Measurements from ENCODE around the gene DOCK7. TPM values are rescaled to one million over a fixed set of nuclear protein-coding genes. Genes with fewer than 3 reads are reported as not detected.
A peak's percentile ranks its signal among the peaks of the same experiment; 100 is the strongest.

The DOCK7 gene
- total and polyA plus RNA-seq, 2 of the 13 experiments (the other 11 are each of a cell fraction or from before 2014, with no cell fraction given) = 45.7 to 67.2 TPM

- TF ChIP-seq FOXP4 (CRISPR knock-in tag; IDR thresholded peaks at IDR 0.05) (peak; percentile 95), ARID4A (CRISPR knock-in tag; IDR thresholded peaks at IDR 0.05; ENCODE audit: borderline replicate concordance) (peak; percentile 73; the same call in 1 of the 2 replicates), ZNF264 (CRISPR knock-in tag; IDR thresholded peaks at IDR 0.05) (peak; percentile 83; the same call in 1 of the 2 replicates), ZHX2 (IDR thresholded peaks at IDR 0.05; ENCODE audit: low read depth) (peak; percentile 70), ZHX2 (CRISPR knock-in tag; IDR thresholded peaks at IDR 0.05; ENCODE audit: borderline replicate concordance) (no peak), TRIM24 (CRISPR knock-in tag; IDR thresholded peaks at IDR 0.05) (no peak), ZNF724P (CRISPR knock-in tag; IDR thresholded peaks at IDR 0.05; ENCODE audit: borderline replicate concordance) (no peak), ZIK1 (CRISPR knock-in tag; IDR thresholded peaks at IDR 0.05; ENCODE audit: borderline replicate concordance, low read depth) (no peak), NBN (conservative IDR thresholded peaks at IDR 0.05) (no peak), ZSCAN20 (CRISPR knock-in tag; IDR thresholded peaks at IDR 0.05; ENCODE audit: borderline replicate concordance) (no peak), ZBTB49 (CRISPR knock-in tag; IDR thresholded peaks at IDR 0.05; ENCODE audit: borderline replicate concordance) (no peak), ZNF572 (CRISPR knock-in tag; IDR thresholded peaks at IDR 0.05) (no peak)
- TF ChIP-seq, protein P1, sequence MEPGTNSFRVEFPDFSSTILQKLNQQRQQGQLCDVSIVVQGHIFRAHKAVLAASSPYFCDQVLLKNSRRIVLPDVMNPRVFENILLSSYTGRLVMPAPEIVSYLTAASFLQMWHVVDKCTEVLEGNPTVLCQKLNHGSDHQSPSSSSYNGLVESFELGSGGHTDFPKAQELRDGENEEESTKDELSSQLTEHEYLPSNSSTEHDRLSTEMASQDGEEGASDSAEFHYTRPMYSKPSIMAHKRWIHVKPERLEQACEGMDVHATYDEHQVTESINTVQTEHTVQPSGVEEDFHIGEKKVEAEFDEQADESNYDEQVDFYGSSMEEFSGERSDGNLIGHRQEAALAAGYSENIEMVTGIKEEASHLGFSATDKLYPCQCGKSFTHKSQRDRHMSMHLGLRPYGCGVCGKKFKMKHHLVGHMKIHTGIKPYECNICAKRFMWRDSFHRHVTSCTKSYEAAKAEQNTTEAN (CRISPR knock-in tag; conservative IDR thresholded peaks at IDR 0.05) = 0 out of 2 replicates have a peak, but pooled peaks have one; percentile 55
Measured at GRCh38 chr1:62621907-62622306, 66.3 kb downstream of the DOCK7 start (continued).

Measured in HepG2 (cell line).